Measurements from ENCODE around the gene TEN1. TPM values are rescaled to one million over a fixed set of nuclear protein-coding genes. Genes with fewer than 3 reads are reported as not detected.

Gene TEN1
- total RNA-seq, 1 experiment from 2014 or later = 19.3 TPM

DNA sequence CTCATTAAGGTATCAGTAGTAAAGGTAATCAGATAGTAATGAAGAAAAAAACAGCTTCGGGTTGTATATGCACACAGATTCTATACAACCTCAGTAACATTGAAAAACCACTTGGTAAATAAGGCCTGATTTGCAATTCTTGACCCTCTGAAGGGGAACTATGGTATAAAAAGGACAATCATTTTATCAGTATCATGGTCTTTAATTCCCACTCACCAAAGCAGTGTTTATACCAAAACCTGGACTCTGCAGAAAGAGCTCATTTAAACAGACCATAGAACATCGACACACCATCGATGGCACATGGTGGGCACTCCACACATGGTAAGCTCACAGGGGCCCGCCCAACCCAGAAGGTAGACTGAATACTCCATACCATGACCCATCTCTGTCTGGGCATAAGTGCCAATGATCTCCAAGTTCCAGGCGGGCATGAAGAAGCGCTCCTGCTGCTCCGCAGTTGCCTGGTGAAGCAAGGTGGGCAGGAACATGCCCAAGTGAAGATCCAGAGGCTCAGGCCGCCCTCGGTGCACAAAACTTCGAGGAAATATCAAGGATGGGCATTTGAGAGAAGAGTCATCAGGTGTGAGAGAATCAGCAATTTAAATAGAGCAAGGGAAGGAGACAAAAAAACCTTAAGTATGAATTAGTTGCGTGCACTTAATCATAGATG, 19.1 kb upstream of the TEN1 start:
- no peak for DNase-seq
- Histone ChIP-seq H3K79me2 (ENCODE audit: insufficient read depth, low read length) (no peaks in the 10 kb centered on the region), H3K14ac (ENCODE audit: insufficient read depth, low read length) (no peak overlapping the region), H3K4ac (ENCODE audit: low read depth, low read length) (no peak overlapping the region), H3K4me1 (ENCODE audit: insufficient read depth, low read length) (peaks cover 7% of the 10 kb centered on the region; the same call in 1 of the 2 replicates), H2BK20ac (ENCODE audit: low read depth, low read length, poor library complexity, severe bottlenecking) (no peak overlapping the region), H3K4me2 (ENCODE audit: insufficient read depth, insufficient read length, low read length) (peak overlapping the region; percentile 43), H4K91ac (ENCODE audit: insufficient read length, low read depth, low read length) (no peak overlapping the region), H3K23ac (ENCODE audit: insufficient read length, low read depth, low read length) (no peak overlapping the region), H2BK120ac (ENCODE audit: low read depth, low read length, poor library complexity, severe bottlenecking) (no peak overlapping the region), H3K23me2 (ENCODE audit: insufficient read length, low read depth, low read length, poor library complexity, severe bottlenecking) (no peaks in the 10 kb centered on the region), H2BK5ac (ENCODE audit: insufficient read length, low read length) (no peak overlapping the region), H3K18ac (ENCODE audit: insufficient read length, low read depth, low read length) (no peak overlapping the region), H3K9ac (ENCODE audit: extremely low read depth, insufficient read length, low read length) (no peak overlapping the region), H3T11ph (ENCODE audit: low read length) (no peak overlapping the region), H2AFZ (ENCODE audit: low read length) (no peak overlapping the region), H2BK12ac (ENCODE audit: insufficient read length, low read depth, low read length) (no peak overlapping the region), H3K79me1 (ENCODE audit: insufficient read depth, low read depth, low read length, poor library complexity, severe bottlenecking) (no peaks in the 10 kb centered on the region), H4K20me1 (ENCODE audit: control insufficient read depth, insufficient read depth, insufficient read length) (no peaks in the 10 kb centered on the region), H2AK5ac (ENCODE audit: insufficient read length, low read length) (no peak overlapping the region), H4K8ac (replicated peaks; ENCODE audit: insufficient read length, low read depth, low read length) (no peak overlapping the region), H3K56ac (ENCODE audit: insufficient read length, low read depth, low read length) (no peak overlapping the region), H3K27ac (ENCODE audit: insufficient read length, low read depth, low read length) (no peak overlapping the region), H3K9me3 (ENCODE audit: control insufficient read depth, low read depth, low read length) (no peaks in the 10 kb centered on the region), H4K5ac (ENCODE audit: insufficient read length, low read depth, low read length) (no peak overlapping the region), H2BK15ac (ENCODE audit: low read depth, low read length) (no peak overlapping the region), H3K27me3 (ENCODE audit: insufficient read depth, low read length) (no peaks in the 10 kb centered on the region)
- no peak for TF ChIP-seq CTCF (conservative IDR thresholded peaks at IDR 0.05)
- Mint-ChIP-seq H3K27ac (peak overlapping the region; percentile 12 to 56 (median 49); a peak in 4 of 7 replicates), H3K36me3 (ENCODE audit: insufficient read depth in 1 of 3, low read depth in 3 of 3) (peaks cover 8 to 21% (median 19%) of the 10 kb centered on the region in 3 experiments; a peak in 6 of 7 replicates), H3K9me3 (no peaks in the 10 kb centered on the region), H3K4me3 (peak overlapping the region in 1 of 2 experiments; percentile 7; a peak in 1 of 5 replicates), H3K27me3 (ENCODE audit: low read depth) (no peaks in the 10 kb centered on the region), H3K4me1 (peaks cover 19 to 23% of the 10 kb centered on the region in 2 experiments)
- WGBS (ENCODE audit: extremely low coverage, insufficient read length, low lambda C conversion rate) = no CpG with 5 or more reads among the region's 11 CpGs

All from H9 (cell line).